ENCODE data around the gene CTCFL.

DNA sequence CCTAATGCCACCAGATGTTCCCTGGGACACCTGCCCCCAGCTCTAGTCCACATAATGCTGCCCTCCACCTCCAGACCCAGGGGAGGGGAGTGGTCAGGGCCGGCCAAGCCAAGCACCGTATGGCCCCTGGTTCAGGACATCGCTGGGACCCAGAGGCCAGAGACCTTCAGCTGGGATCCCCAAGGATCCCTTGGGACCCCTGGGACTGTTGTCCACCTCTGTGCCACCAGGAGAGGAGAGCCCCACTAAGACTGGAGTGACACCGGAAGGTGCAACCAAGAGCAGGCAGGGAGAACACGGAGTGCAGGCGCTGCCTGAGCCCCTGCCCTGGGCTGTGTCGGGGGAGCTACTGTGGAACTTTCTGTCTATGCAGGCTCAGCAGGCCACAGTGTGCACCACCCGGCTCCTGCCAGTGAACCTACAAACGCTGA is 43.6 kb downstream of the CTCFL start:
- TF ChIP-seq, protein P1, sequence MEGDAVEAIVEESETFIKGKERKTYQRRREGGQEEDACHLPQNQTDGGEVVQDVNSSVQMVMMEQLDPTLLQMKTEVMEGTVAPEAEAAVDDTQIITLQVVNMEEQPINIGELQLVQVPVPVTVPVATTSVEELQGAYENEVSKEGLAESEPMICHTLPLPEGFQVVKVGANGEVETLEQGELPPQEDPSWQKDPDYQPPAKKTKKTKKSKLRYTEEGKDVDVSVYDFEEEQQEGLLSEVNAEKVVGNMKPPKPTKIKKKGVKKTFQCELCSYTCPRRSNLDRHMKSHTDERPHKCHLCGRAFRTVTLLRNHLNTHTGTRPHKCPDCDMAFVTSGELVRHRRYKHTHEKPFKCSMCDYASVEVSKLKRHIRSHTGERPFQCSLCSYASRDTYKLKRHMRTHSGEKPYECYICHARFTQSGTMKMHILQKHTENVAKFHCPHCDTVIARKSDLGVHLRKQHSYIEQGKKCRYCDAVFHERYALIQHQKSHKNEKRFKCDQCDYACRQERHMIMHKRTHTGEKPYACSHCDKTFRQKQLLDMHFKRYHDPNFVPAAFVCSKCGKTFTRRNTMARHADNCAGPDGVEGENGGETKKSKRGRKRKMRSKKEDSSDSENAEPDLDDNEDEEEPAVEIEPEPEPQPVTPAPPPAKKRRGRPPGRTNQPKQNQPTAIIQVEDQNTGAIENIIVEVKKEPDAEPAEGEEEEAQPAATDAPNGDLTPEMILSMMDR (IDR thresholded peaks at IDR 0.05), result no peak
- TF ChIP-seq POLR2A (IDR thresholded peaks at IDR 0.05) (no peak), POLR2AphosphoS5 (IDR thresholded peaks at IDR 0.05) (no peak)
